Subcutaneous adipose tissue (tissue), 4 donors: ENCODE results near the gene TBC1D22B. TPM values are rescaled to one million over a fixed set of nuclear protein-coding genes. Genes with fewer than 3 reads are reported as not detected.

Experiments used
- CTCF ChIP-seq: fragments of 450-650 bp; IDR thresholded peaks from one replicate; pipeline ENCODE4 v1.5.1; 2016; ENCODE audit warnings: low read depth, mild to moderate bottlenecking, control low read depth, antibody characterized with exemption, moderate library complexity
- total RNA-seq, 4 donors: library from RNA; depleted of rRNA; stranded (reverse); fragments of >200 nt; gene quantifications; one replicate each; pipeline ENCODE4 v1.1.0, GENCODE V29; 2016

Gene TBC1D22B
- total RNA-seq, 4 donors from 2014 or later, result 4.8 to 5.5 (median 5.2) TPM

GRCh38 chr6:37251211-37251780 is 6.3 kb upstream of the TBC1D22B start:
- TF ChIP-seq CTCF, result no peak

GRCh38 chr6:37253486-37254007 is 4.0 kb upstream of the TBC1D22B start:
- no peak for TF ChIP-seq CTCF

- no peak for TF ChIP-seq CTCF
These were observed 2.7 kb upstream of the TBC1D22B start for GRCh38 chr6:37254881-37255280.

GRCh38 chr6:37256692-37257319 is 766 bp upstream of the TBC1D22B start:
- no peak for TF ChIP-seq CTCF

GRCh38 chr6:37257320-37257633 is 295 bp upstream of the TBC1D22B start:
- no peak for TF ChIP-seq CTCF

GRCh38 chr6:37258405-37259105 is 983 bp downstream of the TBC1D22B start:
- TF ChIP-seq CTCF, result no peak

- no peak for TF ChIP-seq CTCF
These were observed 1.6 kb downstream of the TBC1D22B start for GRCh38 chr6:37259191-37259590.
